ENCODE data around the gene TJP3.

TJP3 gene

GRCh38 chr19:3774621-3775373 lies 66.6 kb downstream of the TJP3 start:
- Histone ChIP-seq H3K27me3 (ENCODE audit: insufficient read depth, low read length) (no peaks in the 10 kb centered on the region), H3K4me3 (ENCODE audit: low read length) (no peak overlapping the region), H3K27ac (ENCODE audit: low read depth, low read length) (no peak overlapping the region), H3K4me1 (ENCODE audit: insufficient read depth, low read length) (no peaks in the 10 kb centered on the region), H3K36me3 (ENCODE audit: insufficient read depth, low read length) (no peaks in the 10 kb centered on the region), H3K9me3 (ENCODE audit: insufficient read depth, low read depth, low read length) (no peaks in the 10 kb centered on the region), H3K9ac (ENCODE audit: low read depth, low read length) (no peak overlapping the region)
- 84% methylated on average over 25 of the region's 25 CpGs for WGBS

GRCh38 chr19:3775374-3775711 lies 67.2 kb downstream of the TJP3 start:
- H3K27ac ChIP-seq (ENCODE audit: low read depth, low read length): no peak overlapping the region
- no peak overlapping the region for H3K4me3 ChIP-seq (ENCODE audit: low read length)
- 85% methylated on average over 2 of the region's 2 CpGs for WGBS

GRCh38 chr19:3775831-3776230 lies 67.6 kb downstream of the TJP3 start:
- 92% methylated on average over 5 of the region's 5 CpGs for WGBS

More at GRCh38 chr19:3775374-3775711, 67.2 kb downstream of the TJP3 start:
- no peak overlapping the region for H3K9ac ChIP-seq (ENCODE audit: low read depth, low read length)
- no peaks in the 10 kb centered on the region for H3K27me3 ChIP-seq (ENCODE audit: insufficient read depth, low read length)
- no peaks in the 10 kb centered on the region for H3K36me3 ChIP-seq (ENCODE audit: insufficient read depth, low read length)
- no peaks in the 10 kb centered on the region for H3K4me1 ChIP-seq (ENCODE audit: insufficient read depth, low read length)
- no peaks in the 10 kb centered on the region for H3K9me3 ChIP-seq (ENCODE audit: insufficient read depth, low read depth, low read length)

GRCh38 chr19:3776479-3777040 lies 68.4 kb downstream of the TJP3 start:
- Histone ChIP-seq H3K36me3 (ENCODE audit: insufficient read depth, low read length) (no peaks in the 10 kb centered on the region), H3K27ac (ENCODE audit: low read depth, low read length) (no peak overlapping the region), H3K27me3 (ENCODE audit: insufficient read depth, low read length) (no peaks in the 10 kb centered on the region), H3K4me3 (ENCODE audit: low read length) (no peak overlapping the region), H3K9ac (ENCODE audit: low read depth, low read length) (no peak overlapping the region), H3K4me1 (ENCODE audit: insufficient read depth, low read length) (no peaks in the 10 kb centered on the region), H3K9me3 (ENCODE audit: insufficient read depth, low read depth, low read length) (peaks cover 4% of the 10 kb centered on the region)
- WGBS: 87% methylated on average over 1 of the region's 1 CpG

More at GRCh38 chr19:3775831-3776230, 67.6 kb downstream of the TJP3 start:
- H3K36me3 ChIP-seq (ENCODE audit: insufficient read depth, low read length): no peaks in the 10 kb centered on the region
- no peaks in the 10 kb centered on the region for H3K4me1 ChIP-seq (ENCODE audit: insufficient read depth, low read length)
- H3K4me3 ChIP-seq (ENCODE audit: low read length): no peak overlapping the region
- no peak overlapping the region for H3K9ac ChIP-seq (ENCODE audit: low read depth, low read length)
- no peak overlapping the region for H3K27ac ChIP-seq (ENCODE audit: low read depth, low read length)
- no peaks in the 10 kb centered on the region for H3K27me3 ChIP-seq (ENCODE audit: insufficient read depth, low read length)
- no peaks in the 10 kb centered on the region for H3K9me3 ChIP-seq (ENCODE audit: insufficient read depth, low read depth, low read length)

- no peak overlapping the region for H3K9ac ChIP-seq (ENCODE audit: low read depth, low read length)
- H3K9me3 ChIP-seq (ENCODE audit: insufficient read depth, low read depth, low read length): peaks cover 15% of the 10 kb centered on the region
- no peaks in the 10 kb centered on the region for H3K4me1 ChIP-seq (ENCODE audit: insufficient read depth, low read length)
- H3K36me3 ChIP-seq (ENCODE audit: insufficient read depth, low read length): no peaks in the 10 kb centered on the region
- no peaks in the 10 kb centered on the region for H3K27me3 ChIP-seq (ENCODE audit: insufficient read depth, low read length)
- no peak overlapping the region for H3K27ac ChIP-seq (ENCODE audit: low read depth, low read length)
- H3K4me3 ChIP-seq (ENCODE audit: low read length): no peak overlapping the region
- 90% methylated on average over 37 of the region's 37 CpGs for WGBS
These were observed 70.1 kb downstream of the TJP3 start for GRCh38 chr19:3778104-3778867.

- Histone ChIP-seq H3K27ac (ENCODE audit: low read depth, low read length) (no peak overlapping the region), H3K4me1 (ENCODE audit: insufficient read depth, low read length) (no peaks in the 10 kb centered on the region), H3K9ac (ENCODE audit: low read depth, low read length) (no peak overlapping the region), H3K27me3 (ENCODE audit: insufficient read depth, low read length) (peaks cover 5% of the 10 kb centered on the region), H3K9me3 (ENCODE audit: insufficient read depth, low read depth, low read length) (peaks cover 15% of the 10 kb centered on the region), H3K36me3 (ENCODE audit: insufficient read depth, low read length) (no peaks in the 10 kb centered on the region), H3K4me3 (ENCODE audit: low read length) (no peak overlapping the region)
- 83% methylated on average over 44 of the region's 44 CpGs for WGBS
These were observed 70.9 kb downstream of the TJP3 start for GRCh38 chr19:3778899-3779723.

GRCh38 chr19:3780786-3781304 lies 72.7 kb downstream of the TJP3 start:
- Histone ChIP-seq H3K9ac (ENCODE audit: low read depth, low read length) (no peak overlapping the region), H3K4me1 (ENCODE audit: insufficient read depth, low read length) (no peaks in the 10 kb centered on the region), H3K4me3 (ENCODE audit: low read length) (no peak overlapping the region), H3K27me3 (ENCODE audit: insufficient read depth, low read length) (peaks cover 22% of the 10 kb centered on the region), H3K36me3 (ENCODE audit: insufficient read depth, low read length) (no peaks in the 10 kb centered on the region), H3K27ac (ENCODE audit: low read depth, low read length) (no peak overlapping the region), H3K9me3 (ENCODE audit: insufficient read depth, low read depth, low read length) (peaks cover 15% of the 10 kb centered on the region)
- WGBS: 94% methylated on average over 9 of the region's 9 CpGs

GRCh38 chr19:3781603-3782002 lies 73.4 kb downstream of the TJP3 start:
- H3K9me3 ChIP-seq (ENCODE audit: insufficient read depth, low read depth, low read length): peaks cover 15% of the 10 kb centered on the region

GRCh38 chr19:3782330-3782729 lies 74.1 kb downstream of the TJP3 start:
- H3K27ac ChIP-seq (ENCODE audit: low read depth, low read length): no peak overlapping the region
- H3K4me3 ChIP-seq (ENCODE audit: low read length): no peak overlapping the region
- no peak overlapping the region for H3K9ac ChIP-seq (ENCODE audit: low read depth, low read length)
- H3K27me3 ChIP-seq (ENCODE audit: insufficient read depth, low read length): peaks cover 30% of the 10 kb centered on the region
- no peaks in the 10 kb centered on the region for H3K36me3 ChIP-seq (ENCODE audit: insufficient read depth, low read length)
- H3K4me1 ChIP-seq (ENCODE audit: insufficient read depth, low read length): no peaks in the 10 kb centered on the region
- peaks cover 15% of the 10 kb centered on the region for H3K9me3 ChIP-seq (ENCODE audit: insufficient read depth, low read depth, low read length)
- WGBS: 83% methylated on average over 1 of the region's 1 CpG

More at GRCh38 chr19:3781603-3782002, 73.4 kb downstream of the TJP3 start:
- Histone ChIP-seq H3K4me3 (ENCODE audit: low read length) (no peak overlapping the region), H3K36me3 (ENCODE audit: insufficient read depth, low read length) (no peaks in the 10 kb centered on the region), H3K27ac (ENCODE audit: low read depth, low read length) (no peak overlapping the region), H3K27me3 (ENCODE audit: insufficient read depth, low read length) (peaks cover 27% of the 10 kb centered on the region), H3K4me1 (ENCODE audit: insufficient read depth, low read length) (no peaks in the 10 kb centered on the region), H3K9ac (ENCODE audit: low read depth, low read length) (no peak overlapping the region)
- 90% methylated on average over 2 of the region's 2 CpGs for WGBS

- peaks cover 30% of the 10 kb centered on the region for H3K27me3 ChIP-seq (ENCODE audit: insufficient read depth, low read length)
- H3K36me3 ChIP-seq (ENCODE audit: insufficient read depth, low read length): no peaks in the 10 kb centered on the region
- H3K4me1 ChIP-seq (ENCODE audit: insufficient read depth, low read length): no peaks in the 10 kb centered on the region
- H3K9me3 ChIP-seq (ENCODE audit: insufficient read depth, low read depth, low read length): peaks cover 15% of the 10 kb centered on the region
- H3K27ac ChIP-seq (ENCODE audit: low read depth, low read length): no peak overlapping the region
- WGBS: 90% methylated on average over 13 of the region's 13 CpGs
- no peak overlapping the region for H3K4me3 ChIP-seq (ENCODE audit: low read length)
- H3K9ac ChIP-seq (ENCODE audit: low read depth, low read length): no peak overlapping the region
These were observed 74.7 kb downstream of the TJP3 start for GRCh38 chr19:3782903-3783302.

Data from HUES64 (cell line).